Measurements from ENCODE around the gene MARCHF3.

MARCHF3 gene

GRCh38 chr5:126872561-126873354 is 157.6 kb downstream of the MARCHF3 start:
- Histone ChIP-seq H3K4me1 (ENCODE audit: low read depth, poor library complexity, severe bottlenecking) (no peaks in the 10 kb centered on the region), H3K4me3 (IDR thresholded peaks at IDR 0.05; ENCODE audit: insufficient read depth, low read depth, low read length) (no peak overlapping the region), H3K27ac (no peak overlapping the region), H3K36me3 (ENCODE audit: insufficient read depth) (no peaks in the 10 kb centered on the region), H2AFZ (ENCODE audit: low read depth) (no peak overlapping the region), H3K9ac (no peak overlapping the region), H3K79me2 (ENCODE audit: insufficient read depth, low read depth) (no peaks in the 10 kb centered on the region), H4K20me1 (ENCODE audit: insufficient read depth) (no peaks in the 10 kb centered on the region), H3K27me3 (ENCODE audit: insufficient read depth, low read depth) (no peaks in the 10 kb centered on the region), H3K4me2 (no peak overlapping the region)
- TF ChIP-seq, protein P1, sequence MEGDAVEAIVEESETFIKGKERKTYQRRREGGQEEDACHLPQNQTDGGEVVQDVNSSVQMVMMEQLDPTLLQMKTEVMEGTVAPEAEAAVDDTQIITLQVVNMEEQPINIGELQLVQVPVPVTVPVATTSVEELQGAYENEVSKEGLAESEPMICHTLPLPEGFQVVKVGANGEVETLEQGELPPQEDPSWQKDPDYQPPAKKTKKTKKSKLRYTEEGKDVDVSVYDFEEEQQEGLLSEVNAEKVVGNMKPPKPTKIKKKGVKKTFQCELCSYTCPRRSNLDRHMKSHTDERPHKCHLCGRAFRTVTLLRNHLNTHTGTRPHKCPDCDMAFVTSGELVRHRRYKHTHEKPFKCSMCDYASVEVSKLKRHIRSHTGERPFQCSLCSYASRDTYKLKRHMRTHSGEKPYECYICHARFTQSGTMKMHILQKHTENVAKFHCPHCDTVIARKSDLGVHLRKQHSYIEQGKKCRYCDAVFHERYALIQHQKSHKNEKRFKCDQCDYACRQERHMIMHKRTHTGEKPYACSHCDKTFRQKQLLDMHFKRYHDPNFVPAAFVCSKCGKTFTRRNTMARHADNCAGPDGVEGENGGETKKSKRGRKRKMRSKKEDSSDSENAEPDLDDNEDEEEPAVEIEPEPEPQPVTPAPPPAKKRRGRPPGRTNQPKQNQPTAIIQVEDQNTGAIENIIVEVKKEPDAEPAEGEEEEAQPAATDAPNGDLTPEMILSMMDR (conservative IDR thresholded peaks at IDR 0.05; ENCODE audit: low read depth, low read length): no peak

DNA sequence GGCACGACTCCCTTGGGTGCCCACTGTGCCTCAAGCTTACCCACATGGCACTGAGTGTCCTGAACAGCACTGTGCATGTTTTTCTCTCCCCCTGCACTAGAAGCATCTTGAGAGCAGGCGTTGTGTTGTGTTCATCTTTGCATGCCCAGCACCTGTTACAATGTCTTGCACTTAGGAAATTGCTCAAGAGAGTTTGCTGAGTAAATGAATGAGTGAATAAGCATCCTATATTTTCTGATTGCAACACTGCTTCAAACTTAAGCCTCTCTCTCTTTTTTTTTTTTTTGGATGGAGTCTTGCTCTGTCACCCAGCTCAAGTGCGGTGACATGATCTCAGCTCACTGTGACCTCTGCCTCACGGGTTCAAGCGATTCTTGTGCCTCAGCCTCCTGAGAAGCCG is 158.9 kb downstream of the MARCHF3 start:
- H4K20me1 ChIP-seq (ENCODE audit: insufficient read depth): no peaks in the 10 kb centered on the region
- H3K9ac ChIP-seq: no peak overlapping the region
- no peak overlapping the region for H3K4me3 ChIP-seq (IDR thresholded peaks at IDR 0.05; ENCODE audit: insufficient read depth, low read depth, low read length)
- no peak overlapping the region for H2AFZ ChIP-seq (ENCODE audit: low read depth)
- H3K4me2 ChIP-seq: no peak overlapping the region
- H3K36me3 ChIP-seq (ENCODE audit: insufficient read depth): no peaks in the 10 kb centered on the region
- H3K4me1 ChIP-seq (ENCODE audit: low read depth, poor library complexity, severe bottlenecking): no peaks in the 10 kb centered on the region
- H3K27me3 ChIP-seq (ENCODE audit: insufficient read depth, low read depth): no peaks in the 10 kb centered on the region
- no peak overlapping the region for H3K27ac ChIP-seq
- TF ChIP-seq, protein P1 (conservative IDR thresholded peaks at IDR 0.05; ENCODE audit: low read depth, low read length): no peak
- H3K79me2 ChIP-seq (ENCODE audit: insufficient read depth, low read depth): no peaks in the 10 kb centered on the region

DNA sequence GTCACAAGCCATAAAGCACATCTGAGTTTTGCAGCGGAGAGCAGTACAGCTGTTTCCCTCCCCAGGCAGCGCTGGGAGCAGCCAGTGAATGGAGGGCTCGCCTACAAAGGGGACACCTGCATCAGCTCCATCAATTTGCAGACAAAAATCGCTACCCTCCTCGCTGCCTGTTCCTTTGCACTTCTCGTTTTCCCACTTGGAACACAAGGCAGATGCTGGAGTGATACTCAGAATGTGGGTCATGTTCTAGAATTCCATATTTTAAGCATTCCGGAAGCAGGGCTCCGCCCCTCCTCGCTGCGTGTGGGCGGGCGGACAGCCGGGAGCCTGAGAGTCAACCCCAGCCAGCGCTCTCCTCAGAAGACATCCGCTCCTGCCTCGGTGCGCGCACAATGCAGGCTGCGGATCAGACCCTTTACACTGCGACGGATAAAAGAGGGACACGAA is 161.3 kb downstream of the MARCHF3 start:
- TF ChIP-seq, protein P1 (conservative IDR thresholded peaks at IDR 0.05; ENCODE audit: low read depth, low read length): no peak
- H3K9ac ChIP-seq: no peak overlapping the region
- no peak overlapping the region for H3K27ac ChIP-seq
- no peaks in the 10 kb centered on the region for H3K79me2 ChIP-seq (ENCODE audit: insufficient read depth, low read depth)
- no peaks in the 10 kb centered on the region for H3K36me3 ChIP-seq (ENCODE audit: insufficient read depth)
- no peaks in the 10 kb centered on the region for H3K27me3 ChIP-seq (ENCODE audit: insufficient read depth, low read depth)
- H2AFZ ChIP-seq (ENCODE audit: low read depth): no peak overlapping the region
- H3K4me2 ChIP-seq: no peak overlapping the region
- H4K20me1 ChIP-seq (ENCODE audit: insufficient read depth): no peaks in the 10 kb centered on the region
- H3K4me1 ChIP-seq (ENCODE audit: low read depth, poor library complexity, severe bottlenecking): no peaks in the 10 kb centered on the region
- no peak overlapping the region for H3K4me3 ChIP-seq (IDR thresholded peaks at IDR 0.05; ENCODE audit: insufficient read depth, low read depth, low read length)

DNA sequence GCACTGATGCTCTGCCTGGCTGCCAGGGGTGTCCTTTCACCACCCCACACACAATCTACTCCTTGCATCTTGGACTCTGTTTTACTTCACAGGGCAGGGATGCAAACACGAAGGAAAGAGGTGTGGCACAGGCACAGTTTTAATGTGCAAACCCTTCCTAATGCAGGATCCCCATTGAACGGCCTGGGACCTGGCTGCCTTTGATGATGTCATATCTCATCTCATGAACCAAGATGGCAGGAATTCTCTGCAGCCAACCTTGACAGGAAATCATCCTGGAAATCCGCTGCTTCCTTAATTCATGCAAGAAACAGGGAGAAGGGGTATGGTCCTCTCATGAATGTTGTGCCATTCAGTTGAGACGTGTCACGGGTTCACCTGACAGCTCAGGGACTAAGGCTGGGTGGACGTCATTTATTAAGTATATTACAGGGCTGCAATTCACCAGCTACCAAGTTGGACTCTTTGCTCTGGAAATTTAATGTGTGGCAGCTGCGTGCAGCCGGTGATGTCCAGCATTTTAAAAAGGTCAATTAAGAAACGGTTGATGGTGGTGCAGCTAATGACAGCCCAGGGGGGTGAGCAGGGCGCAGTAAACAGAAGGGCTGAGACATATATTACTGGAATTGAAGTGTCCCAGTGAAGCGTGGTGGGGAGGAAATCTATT is 161.9 kb downstream of the MARCHF3 start:
- no peaks in the 10 kb centered on the region for H3K4me1 ChIP-seq (ENCODE audit: low read depth, poor library complexity, severe bottlenecking)
- no peak overlapping the region for H3K4me2 ChIP-seq
- no peak overlapping the region for H2AFZ ChIP-seq (ENCODE audit: low read depth)
- no peak overlapping the region for H3K9ac ChIP-seq
- H3K4me3 ChIP-seq (IDR thresholded peaks at IDR 0.05; ENCODE audit: insufficient read depth, low read depth, low read length): no peak overlapping the region
- no peaks in the 10 kb centered on the region for H3K36me3 ChIP-seq (ENCODE audit: insufficient read depth)
- no peak overlapping the region for H3K27ac ChIP-seq
- H3K27me3 ChIP-seq (ENCODE audit: insufficient read depth, low read depth): no peaks in the 10 kb centered on the region
- H3K79me2 ChIP-seq (ENCODE audit: insufficient read depth, low read depth): no peaks in the 10 kb centered on the region
- TF ChIP-seq, protein P1 (conservative IDR thresholded peaks at IDR 0.05; ENCODE audit: low read depth, low read length): no peak
- no peaks in the 10 kb centered on the region for H4K20me1 ChIP-seq (ENCODE audit: insufficient read depth)
